Natural killer cell (primary cell): ENCODE results near the gene JMJD8. TPM values are rescaled to one million over a fixed set of nuclear protein-coding genes. Genes with fewer than 3 reads are reported as not detected.
A peak's percentile ranks its signal among the peaks of the same experiment; 100 is the strongest.

Experiments used
- ATAC-seq, 3 donors: fragments of 150-1000 bp in 2 of 3; fragments of 200-7000 bp in 1 of 3; cut with Tn5 transposase; 1 replicate in 1 of 3; 2 replicates in 2 of 3; pipeline ENCODE4 v1.10.0; 2021; ENCODE audit warnings: mild to moderate bottlenecking in 2 of 3, moderate library complexity in 2 of 3
- DNase-seq, 2 donors: peaks; one replicate each; pipeline versions ENCODE4 v3.0.0 to v3.0.0-alpha.2; 2013 to 2021; ENCODE audit warnings: mixed read lengths in 1 of 2
- H3K27ac ChIP-seq: one replicate; pipeline ENCODE4 v1.5.1; 2013; ENCODE audit warnings: mild to moderate bottlenecking, low read length
- H3K27me3 ChIP-seq: one replicate; pipeline ENCODE4 v1.6.1; 2013; ENCODE audit warnings: low read length; ENCODE audit not compliant: control insufficient read depth, insufficient read depth
- H3K36me3 ChIP-seq: one replicate; pipeline ENCODE4 v1.6.1; 2013; ENCODE audit warnings: low read length; ENCODE audit not compliant: control insufficient read depth, insufficient read depth
- H3K4me1 ChIP-seq: one replicate; pipeline ENCODE4 v1.6.1; 2013; ENCODE audit warnings: low read length; ENCODE audit not compliant: control insufficient read depth, insufficient read depth
- H3K4me3 ChIP-seq: one replicate; pipeline ENCODE4 v1.5.1; 2013; ENCODE audit warnings: low read length
- H3K9me3 ChIP-seq: one replicate; pipeline ENCODE4 v1.6.1; 2013; ENCODE audit warnings: low read length; ENCODE audit not compliant: control insufficient read depth, insufficient read depth
- H3K27ac Mint-ChIP-seq, 2 donors: one replicate each; pipeline ENCODE4 v1.8.0; 2022; ENCODE audit warnings: mild to moderate bottlenecking in 2 of 2, mixed read lengths in 2 of 2, moderate library complexity in 1 of 2
- H3K27me3 Mint-ChIP-seq, 2 donors: one replicate each; pipeline ENCODE4 v1.8.0; 2022; ENCODE audit warnings: low read depth in 2 of 2, mixed read lengths in 2 of 2
- H3K36me3 Mint-ChIP-seq: one replicate; pipeline ENCODE4 v1.8.0; 2022; ENCODE audit warnings: mixed read lengths
- H3K4me1 Mint-ChIP-seq, 2 donors: one replicate each; pipeline ENCODE4 v1.8.0; 2022; ENCODE audit warnings: mixed read lengths in 2 of 2
- H3K4me3 Mint-ChIP-seq: one replicate; pipeline ENCODE4 v1.8.0; 2022; ENCODE audit warnings: mild to moderate bottlenecking, moderate library complexity, mixed read lengths
- H3K9me3 Mint-ChIP-seq, 2 donors: one replicate each; pipeline ENCODE4 v1.8.0; 2022; ENCODE audit warnings: mixed read lengths in 2 of 2
- WGBS: methylation state at CpG from one replicate; pipeline ENCODE4 v1.1.7; 2013; ENCODE audit warnings: missing lambda C conversion rate; ENCODE audit not compliant: insufficient coverage; 5-methylcytosine and 5-hydroxymethylcytosine counted together
- intact Hi-C: fragments of 100-400 bp; cut with micrococcal nuclease; formaldehyde crosslinking; loops from one replicate; pipeline ENCODE4 v1.14.2; 2022
- total RNA-seq, 4 donors: library from RNA; stranded (reverse); fragments of 120-200 nt in 1 of 4; gene quantifications; one replicate each; pipeline versions ENCODE4 v1.2.3 to v1.2.4, GENCODE V29; 2013 to 2022
- TF ChIP-seq, protein P1 (sequence below): fragments of 200-600 bp; IDR thresholded peaks from one replicate; pipeline ENCODE4 v1.8.0; 2022; ENCODE audit warnings: antibody characterized with exemption

JMJD8 gene
- total RNA-seq, 3 donors from 2014 or later (not counting 1 experiment from before 2014, with no cell fraction given), result 29.5 to 32.6 (median 31.5) TPM

GRCh38 chr16:725041-725376, 40.9 kb upstream of the JMJD8 start:
- no peaks in the 10 kb centered on the region for H3K27me3 Mint-ChIP-seq
- H3K9me3 ChIP-seq, result no peaks in the 10 kb centered on the region
- DNase-seq, result no peak
- no peak overlapping the region for H3K27ac ChIP-seq
- TF ChIP-seq, protein P1, sequence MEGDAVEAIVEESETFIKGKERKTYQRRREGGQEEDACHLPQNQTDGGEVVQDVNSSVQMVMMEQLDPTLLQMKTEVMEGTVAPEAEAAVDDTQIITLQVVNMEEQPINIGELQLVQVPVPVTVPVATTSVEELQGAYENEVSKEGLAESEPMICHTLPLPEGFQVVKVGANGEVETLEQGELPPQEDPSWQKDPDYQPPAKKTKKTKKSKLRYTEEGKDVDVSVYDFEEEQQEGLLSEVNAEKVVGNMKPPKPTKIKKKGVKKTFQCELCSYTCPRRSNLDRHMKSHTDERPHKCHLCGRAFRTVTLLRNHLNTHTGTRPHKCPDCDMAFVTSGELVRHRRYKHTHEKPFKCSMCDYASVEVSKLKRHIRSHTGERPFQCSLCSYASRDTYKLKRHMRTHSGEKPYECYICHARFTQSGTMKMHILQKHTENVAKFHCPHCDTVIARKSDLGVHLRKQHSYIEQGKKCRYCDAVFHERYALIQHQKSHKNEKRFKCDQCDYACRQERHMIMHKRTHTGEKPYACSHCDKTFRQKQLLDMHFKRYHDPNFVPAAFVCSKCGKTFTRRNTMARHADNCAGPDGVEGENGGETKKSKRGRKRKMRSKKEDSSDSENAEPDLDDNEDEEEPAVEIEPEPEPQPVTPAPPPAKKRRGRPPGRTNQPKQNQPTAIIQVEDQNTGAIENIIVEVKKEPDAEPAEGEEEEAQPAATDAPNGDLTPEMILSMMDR, result no peak
- peaks cover 0 to 14% of the 10 kb centered on the region in 2 donors for H3K4me1 Mint-ChIP-seq
- H3K36me3 ChIP-seq, result no peaks in the 10 kb centered on the region
- no peaks in the 10 kb centered on the region for H3K36me3 Mint-ChIP-seq
- no peak overlapping the region for H3K27ac Mint-ChIP-seq
- ATAC-seq, result no peak
- 85% methylated on average over 7 of the region's 7 CpGs for WGBS
- H3K4me3 Mint-ChIP-seq, result no peak overlapping the region
- no peaks in the 10 kb centered on the region for H3K27me3 ChIP-seq
- H3K4me1 ChIP-seq, result peaks cover 47% of the 10 kb centered on the region
- H3K4me3 ChIP-seq, result no peak overlapping the region
- intact Hi-C loops, result no loop called here
- H3K9me3 Mint-ChIP-seq, result no peaks in the 10 kb centered on the region

DNA sequence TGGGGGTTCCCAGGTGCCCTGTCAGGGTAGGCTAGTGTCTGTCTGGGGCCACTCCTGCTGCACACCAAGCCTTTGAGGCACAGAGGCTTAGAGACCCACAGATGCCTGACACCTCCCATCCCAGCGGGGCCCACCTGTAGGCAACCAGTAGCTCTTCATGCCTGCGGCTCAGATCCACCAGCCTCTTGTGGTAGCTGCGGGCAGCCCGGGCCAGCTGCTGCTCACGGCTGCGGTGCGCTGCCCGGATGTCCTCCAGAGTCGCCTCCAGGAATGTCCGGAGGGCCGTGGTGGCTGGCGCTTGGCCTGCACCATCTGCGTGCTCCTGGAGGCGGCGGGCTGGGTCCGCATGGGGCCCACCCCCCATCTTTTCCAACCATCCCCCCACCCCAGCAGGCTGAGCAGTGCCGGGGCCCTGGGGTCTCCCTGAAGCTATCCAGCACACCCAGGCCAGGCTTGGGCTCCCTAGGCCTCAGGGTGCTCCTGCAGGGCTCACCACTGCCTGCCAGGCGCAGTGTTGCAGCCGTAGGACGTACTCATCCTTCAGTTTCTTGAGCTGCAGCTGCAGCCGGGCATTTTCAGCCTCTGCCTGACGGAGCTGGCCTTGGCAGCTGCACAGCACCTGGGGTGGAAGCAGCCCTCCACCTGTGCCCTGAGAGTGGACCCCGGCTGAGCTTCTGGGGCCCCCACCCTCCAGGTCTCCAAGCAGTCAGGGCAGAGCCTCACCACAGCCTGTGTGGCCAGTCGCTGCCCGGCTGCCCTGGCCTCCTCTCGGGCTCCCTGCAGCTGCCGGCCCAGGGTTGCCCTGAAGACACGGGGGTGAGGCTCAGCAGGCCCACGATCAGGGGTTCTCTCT, 40.3 kb upstream of the JMJD8 start:
- intact Hi-C loops, result no loop called here
- TF ChIP-seq, protein P1, result no peak
- WGBS, result 80% methylated on average over 29 of the region's 29 CpGs
- Histone ChIP-seq H3K36me3 (no peaks in the 10 kb centered on the region), H3K9me3 (no peaks in the 10 kb centered on the region), H3K4me1 (peaks cover 53% of the 10 kb centered on the region), H3K27me3 (no peaks in the 10 kb centered on the region), H3K27ac (no peak overlapping the region), H3K4me3 (no peak overlapping the region)
- peak overlapping the region; percentile 6 for H3K4me3 Mint-ChIP-seq
- no peaks in the 10 kb centered on the region for H3K27me3 Mint-ChIP-seq
- H3K9me3 Mint-ChIP-seq, result no peaks in the 10 kb centered on the region
- no peak overlapping the region for H3K27ac Mint-ChIP-seq
- H3K36me3 Mint-ChIP-seq, result no peaks in the 10 kb centered on the region
- DNase-seq (no peak), ATAC-seq (no peak)
- peaks cover 0 to 17% of the 10 kb centered on the region in 2 donors for H3K4me1 Mint-ChIP-seq

DNA sequence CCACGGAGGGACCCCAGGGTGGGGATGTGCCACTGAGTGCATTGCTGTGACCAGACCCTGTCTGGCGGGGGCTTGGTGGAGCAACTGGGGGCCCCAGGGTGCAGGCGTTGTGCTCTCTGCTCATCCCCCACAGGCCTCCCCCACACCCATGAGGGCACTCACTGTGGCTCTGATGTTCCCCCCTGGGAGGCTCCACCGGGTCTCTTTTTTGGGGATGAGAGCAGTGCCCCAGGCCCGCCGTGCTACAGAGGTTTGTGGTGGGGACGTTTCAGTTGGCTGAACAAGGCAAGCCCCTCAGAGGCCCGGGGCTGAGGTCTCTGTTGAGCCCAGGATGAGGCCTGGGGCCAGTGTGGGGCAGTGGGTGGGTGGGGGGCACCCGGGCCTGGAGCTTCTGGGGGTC, 39.6 kb upstream of the JMJD8 start:
- DNase-seq (no peak), ATAC-seq (no peak)
- Histone ChIP-seq H3K4me3 (no peak overlapping the region), H3K36me3 (no peaks in the 10 kb centered on the region), H3K27me3 (no peaks in the 10 kb centered on the region), H3K4me1 (peaks cover 59% of the 10 kb centered on the region), H3K9me3 (no peaks in the 10 kb centered on the region), H3K27ac (no peak overlapping the region)
- no peak overlapping the region for H3K27ac Mint-ChIP-seq
- H3K4me1 Mint-ChIP-seq, result peaks cover 0 to 23% of the 10 kb centered on the region in 2 donors
- H3K9me3 Mint-ChIP-seq, result no peaks in the 10 kb centered on the region
- TF ChIP-seq, protein P1, result no peak
- WGBS, result 80% methylated on average over 9 of the region's 9 CpGs
- no peak overlapping the region for H3K4me3 Mint-ChIP-seq
- intact Hi-C loops, result no loop called here
- H3K36me3 Mint-ChIP-seq, result no peaks in the 10 kb centered on the region
- H3K27me3 Mint-ChIP-seq, result no peaks in the 10 kb centered on the region
